GM21515 (cell line): ENCODE data around the gene ALB.

Source experiments
- ATAC-seq: cut with Tn5 transposase; IDR thresholded peaks from one replicate; pipeline ENCODE4 v1.9.1; 2021; ENCODE audit not compliant: unreplicated experiment

The ALB gene

GRCh38 chr4:73429826-73430587, 25.9 kb downstream of the ALB start:
- ATAC-seq = no peak

- ATAC-seq = no peak
These were observed 27.7 kb downstream of the ALB start for GRCh38 chr4:73431813-73432168.

GRCh38 chr4:73432169-73433000, 28.3 kb downstream of the ALB start:
- no peak for ATAC-seq

- no peak for ATAC-seq
These were observed 29.1 kb downstream of the ALB start for GRCh38 chr4:73433140-73433539.

GRCh38 chr4:73434311-73434710, 30.2 kb downstream of the ALB start:
- ATAC-seq = peak; percentile 64

- ATAC-seq = no peak
These were observed 31.9 kb downstream of the ALB start, which contains the start of gene AFP for GRCh38 chr4:73435984-73436383. Gene AFP (plus strand): TSS chr4:73436221. CDS start chr4:73436263, 42 bp downstream.

GRCh38 chr4:73436674-73437557, 32.8 kb downstream of the ALB start:
- no peak for ATAC-seq

GRCh38 chr4:73437558-73437956, 33.5 kb downstream of the ALB start:
- ATAC-seq = no peak

- ATAC-seq = no peak
These were observed 34.0 kb downstream of the ALB start for GRCh38 chr4:73438048-73438447.

- ATAC-seq = no peak
These were observed 34.6 kb downstream of the ALB start for GRCh38 chr4:73438582-73439215.

- ATAC-seq = no peak
These were observed 35.4 kb downstream of the ALB start for GRCh38 chr4:73439445-73439844.

GRCh38 chr4:73439991-73440390, 35.9 kb downstream of the ALB start:
- no peak for ATAC-seq

GRCh38 chr4:73440653-73441052, 36.6 kb downstream of the ALB start:
- ATAC-seq = no peak

- no peak for ATAC-seq
These were observed 38.2 kb downstream of the ALB start for GRCh38 chr4:73442275-73442674.

GRCh38 chr4:73443224-73443623, 39.1 kb downstream of the ALB start:
- ATAC-seq = no peak

- ATAC-seq = no peak
These were observed 41.6 kb downstream of the ALB start for GRCh38 chr4:73445383-73446335.

GRCh38 chr4:73446336-73446938, 42.4 kb downstream of the ALB start:
- ATAC-seq = peak; percentile 99

GRCh38 chr4:73447671-73448070, 43.6 kb downstream of the ALB start:
- ATAC-seq = no peak
